HepG2 (cell line): ENCODE results near the gene LRTM2. TPM values are rescaled to one million over a fixed set of nuclear protein-coding genes. Genes with fewer than 3 reads are reported as not detected.

ENCODE experiments used
- ETV6 ChIP-seq: sonication (generic); formaldehyde crosslinking; conservative IDR thresholded peaks from 2 replicates; pipeline ENCODE4 v1.4.0; 2020; ENCODE audit warnings: missing genetic modification reagents
- PHF5A ChIP-seq: IDR thresholded peaks from one replicate; pipeline ENCODE4 v1.6.1; 2018; ENCODE audit warnings: low read depth, missing genetic modification reagents; ENCODE audit not compliant: unreplicated experiment
- RFX5 ChIP-seq: IDR thresholded peaks from 2 replicates; pipeline ENCODE4 v1.6.1; 2011; ENCODE audit warnings: low read depth, low read length, improper control_type of control experiment
- SOX6 ChIP-seq, 2 experiments: fragments of 450-650 bp in 1 of 2; sonication (generic) in 1 of 2; formaldehyde crosslinking in 1 of 2; IDR thresholded peaks; 2 replicates each; pipeline versions ENCODE4 v1.4.0 to v1.6.1; 2017 to 2020; ENCODE audit warnings: antibody characterized with exemption in 1 of 2, mild to moderate bottlenecking in 1 of 2, missing genetic modification reagents in 1 of 2
- XBP1 ChIP-seq: sonication (generic); formaldehyde crosslinking; IDR thresholded peaks from 2 replicates; pipeline ENCODE4 v1.5.0; 2020; ENCODE audit warnings: missing genetic modification reagents
- ZFP90 ChIP-seq: sonication (generic); formaldehyde crosslinking; IDR thresholded peaks from 2 replicates; pipeline ENCODE4 v1.8.0; 2022; ENCODE audit warnings: missing genetic modification reagents, mild to moderate bottlenecking, inconsistent platforms, borderline replicate concordance
- ZFX ChIP-seq: sonication (generic); formaldehyde crosslinking; IDR thresholded peaks from 2 replicates; pipeline ENCODE4 v1.4.0; 2020; ENCODE audit warnings: mild to moderate bottlenecking, low read depth, missing genetic modification reagents, moderate library complexity
- ZNF274 ChIP-seq: sonication (generic); formaldehyde crosslinking; IDR thresholded peaks from 2 replicates; pipeline ENCODE4 v1.5.1; 2020; ENCODE audit warnings: mild to moderate bottlenecking, missing genetic modification reagents
- ZNF564 ChIP-seq: sonication (generic); formaldehyde crosslinking; IDR thresholded peaks from 2 replicates; pipeline ENCODE4 v1.8.1; 2023; ENCODE audit warnings: mild to moderate bottlenecking, missing genetic modification reagents
- ZNF605 ChIP-seq: sonication (generic); formaldehyde crosslinking; IDR thresholded peaks from 2 replicates; pipeline ENCODE4 v1.8.0; 2022; ENCODE audit warnings: mild to moderate bottlenecking, missing genetic modification reagents
- ZNF614 ChIP-seq: IDR thresholded peaks from 2 replicates; pipeline ENCODE4 v1.6.1; 2018; ENCODE audit warnings: missing biosample characterization, missing genetic modification reagents, inconsistent platforms, borderline replicate concordance
- polyA plus RNA-seq, 8 experiments: library from polyadenylated mRNA; depleted of rRNA in 3 of 8; stranded (reverse) in 7 of 8; unstranded in 1 of 8; fragments of >200 nt; fragmentation: Illumina TruSeq in 4 of 8; extraction: Trizol in 4 of 8; gene quantifications; 2 replicates each; pipeline versions ENCODE4 v1.2.1 to v1.2.3, GENCODE V29; 2011 to 2016; ENCODE audit warnings: low read depth in 4 of 8, missing spikeins in 1 of 8, mixed read lengths in 1 of 8; ENCODE audit not compliant: insufficient read depth in 1 of 8
- total RNA-seq, 5 experiments: library from RNA; depleted of rRNA; stranded (reverse); fragments of >200 nt; fragmentation: Illumina TruSeq; extraction: Trizol; gene quantifications; 2 replicates each; pipeline ENCODE4 v1.2.3, GENCODE V29; 2016; ENCODE audit warnings: low read depth in 1 of 5
- TF ChIP-seq, protein P1 (sequence below): sonication (generic); formaldehyde crosslinking; IDR thresholded peaks from 2 replicates; pipeline ENCODE4 v1.5.0; 2020; ENCODE audit warnings: mild to moderate bottlenecking, low read depth, missing genetic modification reagents, borderline replicate concordance
- TF ChIP-seq, protein P2 (sequence below): sonication (generic); formaldehyde crosslinking; IDR thresholded peaks from 2 replicates; pipeline ENCODE4 v1.5.0; 2020; ENCODE audit warnings: mild to moderate bottlenecking, missing genetic modification reagents, borderline replicate concordance
- TF ChIP-seq, protein P3 (sequence below): sonication (generic); formaldehyde crosslinking; conservative IDR thresholded peaks from 2 replicates; pipeline ENCODE4 v1.4.0; 2020; ENCODE audit warnings: missing genetic modification reagents
- TF ChIP-seq, protein P4 (sequence below): sonication (generic); formaldehyde crosslinking; conservative IDR thresholded peaks from 2 replicates; pipeline ENCODE4 v1.4.0; 2020; ENCODE audit warnings: missing genetic modification reagents
- TF ChIP-seq, protein P5 (sequence below): sonication (generic); formaldehyde crosslinking; IDR thresholded peaks from 2 replicates; pipeline ENCODE4 v1.5.0; 2020; ENCODE audit warnings: missing genetic modification reagents
- TF ChIP-seq, protein P6 (sequence below): sonication (generic); formaldehyde crosslinking; IDR thresholded peaks from 2 replicates; pipeline ENCODE4 v1.4.0; 2020; ENCODE audit warnings: missing genetic modification reagents, low read depth, mild to moderate bottlenecking, borderline replicate concordance
- TF ChIP-seq, protein P7 (sequence below): sonication (generic); formaldehyde crosslinking; IDR thresholded peaks from 2 replicates; pipeline ENCODE4 v1.4.0; 2020; ENCODE audit warnings: missing genetic modification reagents, borderline replicate concordance

Gene LRTM2
- total and polyA plus RNA-seq, 2 of the 13 experiments (the other 11 are each of a cell fraction or from before 2014, with no cell fraction given), result 0.09 TPM; not detected in 1

DNA sequence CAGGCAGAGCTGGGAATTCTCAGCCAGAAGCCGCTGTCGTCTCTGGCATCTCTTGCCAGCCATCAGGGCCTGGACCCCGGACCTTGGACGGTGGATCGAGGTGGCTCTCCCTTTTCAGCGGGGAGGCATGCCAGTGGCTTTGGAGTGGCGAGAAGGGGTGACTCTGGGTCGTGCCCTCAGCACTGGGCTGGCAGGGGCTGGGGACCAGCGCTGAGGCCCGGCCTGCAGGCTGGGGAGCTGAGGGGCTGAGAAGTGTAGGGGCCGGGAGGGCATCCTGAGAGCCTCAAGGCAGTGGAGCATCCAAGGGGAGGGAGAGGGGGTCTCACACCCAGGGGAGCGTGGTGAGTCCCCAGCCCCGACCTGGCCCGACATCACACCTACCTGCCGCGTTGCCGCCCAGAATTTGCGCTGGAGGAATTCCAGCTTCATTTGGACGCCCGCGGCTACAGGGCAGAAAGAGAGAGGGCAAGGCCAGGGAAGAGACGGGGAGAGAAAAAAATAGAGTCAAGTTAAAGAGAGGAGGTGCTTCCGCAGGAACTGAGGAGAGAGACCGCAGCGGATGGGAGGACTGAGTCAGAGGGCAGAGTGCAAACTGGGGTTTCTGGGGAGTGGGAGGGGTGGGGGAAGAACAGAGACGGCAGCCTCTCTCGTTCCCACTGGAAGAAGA lies 9.0 kb upstream of the LRTM2 start (continued):
- TF ChIP-seq, protein P1, sequence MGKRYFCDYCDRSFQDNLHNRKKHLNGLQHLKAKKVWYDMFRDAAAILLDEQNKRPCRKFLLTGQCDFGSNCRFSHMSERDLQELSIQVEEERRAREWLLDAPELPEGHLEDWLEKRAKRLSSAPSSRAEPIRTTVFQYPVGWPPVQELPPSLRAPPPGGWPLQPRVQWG, result no peak
- TF ChIP-seq ZNF614 (CRISPR knock-in tag), result no peak
- TF ChIP-seq ZNF564 (CRISPR knock-in tag), result no peak
- TF ChIP-seq, protein P2, sequence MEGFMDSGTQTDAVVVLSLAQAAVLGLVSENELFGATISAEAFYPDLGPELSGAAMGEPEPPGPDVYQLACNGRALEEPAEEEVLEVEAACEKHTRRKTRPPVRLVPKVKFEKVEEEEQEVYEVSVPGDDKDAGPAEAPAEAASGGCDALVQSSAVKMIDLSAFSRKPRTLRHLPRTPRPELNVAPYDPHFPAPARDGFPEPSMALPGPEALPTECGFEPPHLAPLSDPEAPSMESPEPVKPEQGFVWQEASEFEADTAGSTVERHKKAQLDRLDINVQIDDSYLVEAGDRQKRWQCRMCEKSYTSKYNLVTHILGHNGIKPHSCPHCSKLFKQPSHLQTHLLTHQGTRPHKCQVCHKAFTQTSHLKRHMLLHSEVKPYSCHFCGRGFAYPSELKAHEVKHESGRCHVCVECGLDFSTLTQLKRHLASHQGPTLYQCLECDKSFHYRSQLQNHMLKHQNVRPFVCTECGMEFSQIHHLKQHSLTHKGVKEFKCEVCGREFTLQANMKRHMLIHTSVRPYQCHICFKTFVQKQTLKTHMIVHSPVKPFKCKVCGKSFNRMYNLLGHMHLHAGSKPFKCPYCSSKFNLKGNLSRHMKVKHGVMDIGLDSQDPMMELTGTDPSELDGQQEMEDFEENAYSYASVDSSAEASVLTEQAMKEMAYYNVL (CRISPR knock-in tag), result no peak; the same call in 1 of the 2 replicates
- no peak for TF ChIP-seq PHF5A (CRISPR knock-in tag)
- 0 out of 2 replicates have a peak, but pooled peaks have one; percentile 51 for TF ChIP-seq ZNF274 (CRISPR knock-in tag)
- TF ChIP-seq, protein P3, sequence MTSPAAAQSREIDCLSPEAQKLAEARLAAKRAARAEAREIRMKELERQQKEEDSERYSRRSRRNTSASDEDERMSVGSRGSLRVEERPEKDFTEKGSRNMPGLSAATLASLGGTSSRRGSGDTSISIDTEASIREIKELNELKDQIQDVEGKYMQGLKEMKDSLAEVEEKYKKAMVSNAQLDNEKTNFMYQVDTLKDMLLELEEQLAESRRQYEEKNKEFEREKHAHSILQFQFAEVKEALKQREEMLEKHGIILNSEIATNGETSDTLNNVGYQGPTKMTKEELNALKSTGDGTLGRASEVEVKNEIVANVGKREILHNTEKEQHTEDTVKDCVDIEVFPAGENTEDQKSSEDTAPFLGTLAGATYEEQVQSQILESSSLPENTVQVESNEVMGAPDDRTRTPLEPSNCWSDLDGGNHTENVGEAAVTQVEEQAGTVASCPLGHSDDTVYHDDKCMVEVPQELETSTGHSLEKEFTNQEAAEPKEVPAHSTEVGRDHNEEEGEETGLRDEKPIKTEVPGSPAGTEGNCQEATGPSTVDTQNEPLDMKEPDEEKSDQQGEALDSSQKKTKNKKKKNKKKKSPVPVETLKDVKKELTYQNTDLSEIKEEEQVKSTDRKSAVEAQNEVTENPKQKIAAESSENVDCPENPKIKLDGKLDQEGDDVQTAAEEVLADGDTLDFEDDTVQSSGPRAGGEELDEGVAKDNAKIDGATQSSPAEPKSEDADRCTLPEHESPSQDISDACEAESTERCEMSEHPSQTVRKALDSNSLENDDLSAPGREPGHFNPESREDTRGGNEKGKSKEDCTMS (CRISPR knock-in tag), result no peak
- TF ChIP-seq, protein P4, sequence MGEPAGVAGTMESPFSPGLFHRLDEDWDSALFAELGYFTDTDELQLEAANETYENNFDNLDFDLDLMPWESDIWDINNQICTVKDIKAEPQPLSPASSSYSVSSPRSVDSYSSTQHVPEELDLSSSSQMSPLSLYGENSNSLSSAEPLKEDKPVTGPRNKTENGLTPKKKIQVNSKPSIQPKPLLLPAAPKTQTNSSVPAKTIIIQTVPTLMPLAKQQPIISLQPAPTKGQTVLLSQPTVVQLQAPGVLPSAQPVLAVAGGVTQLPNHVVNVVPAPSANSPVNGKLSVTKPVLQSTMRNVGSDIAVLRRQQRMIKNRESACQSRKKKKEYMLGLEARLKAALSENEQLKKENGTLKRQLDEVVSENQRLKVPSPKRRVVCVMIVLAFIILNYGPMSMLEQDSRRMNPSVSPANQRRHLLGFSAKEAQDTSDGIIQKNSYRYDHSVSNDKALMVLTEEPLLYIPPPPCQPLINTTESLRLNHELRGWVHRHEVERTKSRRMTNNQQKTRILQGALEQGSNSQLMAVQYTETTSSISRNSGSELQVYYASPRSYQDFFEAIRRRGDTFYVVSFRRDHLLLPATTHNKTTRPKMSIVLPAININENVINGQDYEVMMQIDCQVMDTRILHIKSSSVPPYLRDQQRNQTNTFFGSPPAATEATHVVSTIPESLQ (CRISPR knock-in tag), result no peak; the same call in 1 of the 2 replicates
- 0 out of 2 replicates have a peak, but pooled peaks have one; percentile 55 for TF ChIP-seq ZFX (CRISPR knock-in tag)
- peak; percentile 51; the same call in 1 of the 2 replicates for TF ChIP-seq ZFP90 (CRISPR knock-in tag)
- TF ChIP-seq, protein P5, sequence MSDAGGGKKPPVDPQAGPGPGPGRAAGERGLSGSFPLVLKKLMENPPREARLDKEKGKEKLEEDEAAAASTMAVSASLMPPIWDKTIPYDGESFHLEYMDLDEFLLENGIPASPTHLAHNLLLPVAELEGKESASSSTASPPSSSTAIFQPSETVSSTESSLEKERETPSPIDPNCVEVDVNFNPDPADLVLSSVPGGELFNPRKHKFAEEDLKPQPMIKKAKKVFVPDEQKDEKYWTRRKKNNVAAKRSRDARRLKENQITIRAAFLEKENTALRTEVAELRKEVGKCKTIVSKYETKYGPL (CRISPR knock-in tag), result no peak
- TF ChIP-seq, protein P6, sequence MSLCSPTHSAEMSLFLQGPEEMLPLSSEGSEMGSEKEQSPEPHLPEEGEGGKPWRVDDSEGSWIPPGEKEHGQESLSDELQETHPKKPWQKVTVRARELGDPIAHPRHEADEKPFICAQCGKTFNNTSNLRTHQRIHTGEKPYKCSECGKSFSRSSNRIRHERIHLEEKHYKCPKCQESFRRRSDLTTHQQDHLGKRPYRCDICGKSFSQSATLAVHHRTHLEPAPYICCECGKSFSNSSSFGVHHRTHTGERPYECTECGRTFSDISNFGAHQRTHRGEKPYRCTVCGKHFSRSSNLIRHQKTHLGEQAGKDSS (CRISPR knock-in tag), result no peak
- no peak for TF ChIP-seq RFX5
- TF ChIP-seq, protein P7, sequence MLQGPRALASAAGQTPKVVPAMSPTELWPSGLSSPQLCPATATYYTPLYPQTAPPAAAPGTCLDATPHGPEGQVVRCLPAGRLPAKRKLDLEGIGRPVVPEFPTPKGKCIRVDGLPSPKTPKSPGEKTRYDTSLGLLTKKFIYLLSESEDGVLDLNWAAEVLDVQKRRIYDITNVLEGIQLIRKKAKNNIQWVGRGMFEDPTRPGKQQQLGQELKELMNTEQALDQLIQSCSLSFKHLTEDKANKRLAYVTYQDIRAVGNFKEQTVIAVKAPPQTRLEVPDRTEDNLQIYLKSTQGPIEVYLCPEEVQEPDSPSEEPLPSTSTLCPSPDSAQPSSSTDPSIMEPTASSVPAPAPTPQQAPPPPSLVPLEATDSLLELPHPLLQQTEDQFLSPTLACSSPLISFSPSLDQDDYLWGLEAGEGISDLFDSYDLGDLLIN, result no peak
- TF ChIP-seq XBP1 (CRISPR knock-in tag), result no peak
- no peak for TF ChIP-seq SOX6 (IDR thresholded peaks at IDR 0.05)
- no peak; the same call in 1 of the 2 replicates for TF ChIP-seq SOX6 (CRISPR knock-in tag; IDR thresholded peaks at IDR 0.05)
- no peak for TF ChIP-seq ETV6 (CRISPR knock-in tag)
- TF ChIP-seq ZNF605 (CRISPR knock-in tag), result no peak
